GM10266 (cell line): ENCODE results near the gene VIL1.

ENCODE experiments used
- DNase-seq: peaks from one replicate; pipeline ENCODE4 v3.0.0; 2012; ENCODE audit errors: extremely low spot score
- CTCF ChIP-seq: IDR thresholded peaks from 2 replicates; pipeline ENCODE4 v1.5.1; 2012; ENCODE audit warnings: mild to moderate bottlenecking, low read depth; ENCODE audit not compliant: control insufficient read depth, insufficient read depth; ENCODE audit errors: missing control alignments

VIL1 gene

GRCh38 chr2:218458598-218458997 is 39.7 kb downstream of the VIL1 start:
- TF ChIP-seq CTCF: no peak
- DNase-seq: no peak

- DNase-seq: no peak
- TF ChIP-seq CTCF: peak; percentile 12
Observed at GRCh38 chr2:218465987-218466633, 47.2 kb downstream of the VIL1 start.

GRCh38 chr2:218470448-218470847 is 51.5 kb downstream of the VIL1 start:
- no peak for DNase-seq
- no peak for TF ChIP-seq CTCF

GRCh38 chr2:218471036-218471435 is 52.1 kb downstream of the VIL1 start:
- TF ChIP-seq CTCF: no peak
- no peak for DNase-seq

- TF ChIP-seq CTCF: no peak
- no peak for DNase-seq
Observed at GRCh38 chr2:218471982-218472381, 53.1 kb downstream of the VIL1 start.

- DNase-seq: no peak
- TF ChIP-seq CTCF: no peak
Observed at GRCh38 chr2:218472988-218473387, 54.1 kb downstream of the VIL1 start.

- no peak for DNase-seq
- no peak for TF ChIP-seq CTCF
Observed at GRCh38 chr2:218474527-218474926, 55.6 kb downstream of the VIL1 start.
